ENCODE results near the gene SDK1.

SDK1 gene

GRCh38 chr7:3300651-3301448 is at the start of gene SDK1:
TSS of gene SDK1 (plus strand) at chr7:3301252. CDS start at chr7:3301587, 335 bp downstream.
- DNase-seq (ENCODE audit: low read depth in 2 of 2): peak; percentile 79 to 83

GRCh38 chr7:3254718-3255117 is 46.3 kb upstream of the SDK1 start:
- DNase-seq (ENCODE audit: low read depth in 2 of 2): no peak

- no peak for DNase-seq (ENCODE audit: low read depth in 2 of 2)
Measured at GRCh38 chr7:3259711-3260400, 41.2 kb upstream of the SDK1 start.

DNA sequence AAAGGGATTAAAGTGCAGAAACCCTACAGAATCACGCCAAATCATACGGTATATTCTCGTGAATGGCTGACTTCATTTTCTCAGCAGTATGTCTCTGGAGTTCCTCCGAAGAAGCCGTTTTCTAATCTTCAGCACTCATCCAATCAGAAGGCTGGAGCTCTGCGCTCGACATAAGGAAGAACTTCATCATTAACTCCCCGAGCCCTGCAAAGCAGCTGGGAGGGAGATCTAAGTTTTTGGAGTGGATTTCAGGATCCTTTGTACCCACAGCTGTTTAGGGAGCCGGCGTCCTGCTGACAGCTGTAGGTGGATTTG is 40.7 kb upstream of the SDK1 start:
- DNase-seq (ENCODE audit: low read depth in 2 of 2): no peak

GRCh38 chr7:3264693-3265339 is 36.2 kb upstream of the SDK1 start:
- no peak for DNase-seq (ENCODE audit: low read depth in 2 of 2)

GRCh38 chr7:3265388-3265787 is 35.7 kb upstream of the SDK1 start:
- DNase-seq (ENCODE audit: low read depth in 2 of 2): no peak

- DNase-seq (ENCODE audit: low read depth in 2 of 2): no peak
Measured at GRCh38 chr7:3266240-3266639, 34.8 kb upstream of the SDK1 start.

DNA sequence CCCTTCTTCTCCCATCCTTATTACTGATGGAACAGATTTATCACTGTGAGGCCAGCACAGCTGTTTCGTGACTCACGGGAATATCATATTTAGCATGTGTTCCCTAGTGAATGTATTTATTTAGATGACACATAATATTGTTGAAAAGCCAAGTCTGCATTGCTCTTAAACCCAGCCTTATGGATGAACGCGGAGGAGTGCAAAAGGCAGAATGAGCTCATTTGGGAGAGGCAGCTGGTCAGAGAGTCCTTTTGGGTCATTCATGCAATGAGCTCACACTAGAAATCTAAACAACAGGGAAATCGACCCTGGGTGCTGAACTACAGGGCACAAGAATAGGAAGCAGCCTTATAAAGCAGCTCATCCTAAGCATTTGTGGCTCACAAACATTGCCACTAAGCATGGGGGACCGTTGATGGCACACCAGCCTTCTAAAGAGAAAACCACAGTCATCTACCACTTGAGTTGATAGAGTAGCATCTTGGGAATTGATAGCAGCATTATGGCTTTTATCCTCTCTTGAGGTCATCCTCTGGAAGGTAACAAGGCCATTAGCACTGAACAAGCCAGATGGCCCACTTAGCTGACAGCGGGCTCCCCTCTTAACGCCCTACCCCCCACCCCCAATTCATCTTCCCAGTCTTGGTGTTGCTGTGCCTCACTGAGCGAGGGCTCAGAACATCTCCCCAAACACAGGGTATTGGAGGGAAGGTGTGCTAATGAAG is 32.9 kb upstream of the SDK1 start:
- DNase-seq (ENCODE audit: low read depth in 2 of 2): no peak

DNA sequence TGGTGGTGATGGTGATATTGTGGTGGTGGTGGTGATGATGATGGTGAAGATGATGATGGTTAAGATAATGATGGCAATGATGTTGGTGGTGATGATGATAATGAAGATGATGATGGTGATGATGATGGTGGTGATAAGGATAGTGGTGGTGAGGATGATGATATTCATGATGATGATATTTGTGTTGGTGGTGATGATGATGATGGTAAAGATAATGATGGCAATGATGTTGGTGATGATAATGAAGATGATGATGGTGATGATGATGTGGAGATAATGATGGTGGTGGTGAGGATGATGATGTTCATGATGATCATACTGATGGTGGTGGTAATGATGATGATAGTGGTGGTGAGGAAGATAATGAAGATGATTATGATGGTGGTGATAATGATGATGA is 30.7 kb upstream of the SDK1 start:
- DNase-seq (ENCODE audit: low read depth in 2 of 2): no peak

GRCh38 chr7:3271298-3271697 is 29.8 kb upstream of the SDK1 start:
- no peak for DNase-seq (ENCODE audit: low read depth in 2 of 2)

DNA sequence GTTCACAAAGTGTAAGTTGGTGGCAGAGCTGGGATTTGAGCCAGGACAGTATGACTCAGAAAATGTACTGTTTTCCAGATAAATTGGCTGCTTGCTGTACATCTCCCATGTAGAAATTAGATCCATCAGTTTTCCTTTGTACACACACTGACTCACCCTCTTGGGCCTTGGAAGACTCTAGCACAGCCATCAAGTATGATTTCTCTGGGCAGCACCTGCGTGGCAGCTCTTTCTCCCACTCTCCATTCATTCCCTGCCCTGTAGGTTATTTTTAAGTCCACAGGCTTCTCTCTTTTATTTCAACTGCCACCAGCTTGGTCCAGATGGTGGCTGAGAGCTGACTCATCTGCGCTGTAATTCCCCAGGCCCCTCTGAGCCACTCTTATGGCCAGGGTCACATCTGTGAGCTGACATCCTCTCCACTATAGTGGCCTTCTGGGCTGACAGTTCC is 28.3 kb upstream of the SDK1 start:
- DNase-seq (ENCODE audit: low read depth in 2 of 2): no peak

DNA sequence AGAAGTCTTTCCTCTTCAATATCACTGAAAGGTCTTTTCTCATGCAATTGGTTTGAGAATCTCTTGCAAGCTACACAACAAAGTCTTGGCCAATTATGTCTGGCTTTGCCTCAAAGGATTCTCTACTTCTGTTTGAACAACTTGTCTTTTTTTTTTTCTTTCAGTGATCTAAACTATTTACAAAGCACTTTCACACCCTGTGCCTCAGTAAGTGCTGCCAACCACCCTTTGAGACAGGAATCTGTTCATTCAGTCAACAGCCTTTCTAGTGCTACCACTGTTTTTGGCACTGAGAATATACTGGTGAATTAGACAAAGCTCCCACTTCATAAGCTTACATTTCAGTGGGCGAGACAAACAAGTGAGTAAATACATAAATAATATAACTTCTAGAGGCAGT is 26.9 kb upstream of the SDK1 start:
- no peak for DNase-seq (ENCODE audit: low read depth in 2 of 2)

- DNase-seq (ENCODE audit: low read depth in 2 of 2): no peak
Measured at GRCh38 chr7:3277604-3278572, 23.2 kb upstream of the SDK1 start.

- no peak for DNase-seq (ENCODE audit: low read depth in 2 of 2)
Measured at GRCh38 chr7:3279147-3279818, 21.8 kb upstream of the SDK1 start.

- DNase-seq (ENCODE audit: low read depth in 2 of 2): no peak
Measured at GRCh38 chr7:3280445-3280844, 20.6 kb upstream of the SDK1 start.

DNA sequence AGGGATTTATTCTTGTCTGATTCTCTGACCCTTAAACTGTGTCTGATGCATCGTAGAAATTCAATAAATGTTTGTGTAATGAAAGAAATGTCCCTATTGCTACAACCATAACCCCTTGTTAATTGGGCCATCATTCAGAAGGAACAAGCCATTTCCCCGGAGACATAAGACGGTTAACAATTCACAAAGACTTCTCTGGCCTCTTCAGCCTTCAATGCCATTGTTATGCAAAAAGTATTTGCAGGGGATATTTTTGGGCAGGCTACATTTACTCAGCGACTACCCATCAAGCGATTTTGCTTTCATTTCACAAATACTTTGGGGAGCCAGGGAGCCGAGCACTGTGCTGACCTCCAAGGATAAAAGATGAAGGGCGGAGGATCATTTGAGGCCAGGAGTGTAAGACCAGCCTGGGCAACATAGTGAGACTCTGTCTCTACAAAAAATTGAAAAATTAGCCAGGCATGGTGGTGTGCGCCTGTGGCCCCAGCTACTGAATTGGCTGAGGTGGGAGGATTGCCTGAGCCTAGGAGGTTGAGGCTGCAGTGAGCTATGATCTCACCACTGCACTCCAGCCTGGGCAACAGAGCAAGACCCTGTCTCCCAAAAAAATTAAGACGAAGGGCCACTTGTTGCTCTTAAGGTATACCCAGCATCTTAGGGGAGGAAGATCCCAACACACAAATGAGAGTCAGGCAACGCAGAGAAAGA is 20.0 kb upstream of the SDK1 start:
- DNase-seq (ENCODE audit: low read depth in 2 of 2): no peak

DNA sequence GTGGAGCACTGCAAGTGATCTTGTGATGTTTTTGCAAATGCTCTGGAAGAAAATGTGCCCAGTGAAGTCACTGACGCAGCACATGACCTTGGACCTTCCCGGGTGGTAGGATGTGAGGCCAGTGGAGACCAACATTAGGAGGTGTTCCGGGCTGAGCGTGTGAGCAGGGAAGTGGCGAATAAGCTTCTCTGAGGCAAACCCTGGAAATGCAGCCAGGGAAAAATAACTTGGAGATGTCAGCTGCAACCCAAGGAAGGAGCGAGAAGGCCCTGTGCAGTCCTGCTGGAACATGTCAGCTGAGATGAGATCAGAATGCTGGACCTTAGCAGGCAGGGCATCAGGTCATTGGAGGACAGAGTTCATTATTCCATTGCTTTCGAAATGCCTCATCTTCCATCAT is 18.6 kb upstream of the SDK1 start:
- DNase-seq (ENCODE audit: low read depth in 2 of 2): no peak

- DNase-seq (ENCODE audit: low read depth in 2 of 2): no peak
Measured at GRCh38 chr7:3283130-3283704, 17.8 kb upstream of the SDK1 start.

DNA sequence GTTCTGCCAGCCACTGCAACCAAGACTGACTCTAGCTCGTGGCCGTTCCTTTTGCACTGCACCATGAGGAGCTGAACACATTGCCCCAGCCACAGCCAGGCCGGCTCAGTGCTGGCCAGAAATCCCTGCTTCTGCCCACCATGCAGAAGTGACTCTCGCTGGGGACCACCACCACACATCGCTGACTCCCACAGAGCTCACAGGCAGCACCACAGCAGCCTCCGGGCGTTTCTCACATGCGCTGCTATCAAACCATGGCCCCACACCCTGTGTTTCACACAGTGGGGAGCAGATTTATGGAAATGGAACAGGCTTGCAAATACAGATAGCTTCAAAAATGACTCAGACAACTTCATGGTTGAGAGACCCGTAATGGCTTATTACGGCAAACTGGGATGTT is 15.4 kb upstream of the SDK1 start:
- no peak for DNase-seq (ENCODE audit: low read depth in 2 of 2)

DNA sequence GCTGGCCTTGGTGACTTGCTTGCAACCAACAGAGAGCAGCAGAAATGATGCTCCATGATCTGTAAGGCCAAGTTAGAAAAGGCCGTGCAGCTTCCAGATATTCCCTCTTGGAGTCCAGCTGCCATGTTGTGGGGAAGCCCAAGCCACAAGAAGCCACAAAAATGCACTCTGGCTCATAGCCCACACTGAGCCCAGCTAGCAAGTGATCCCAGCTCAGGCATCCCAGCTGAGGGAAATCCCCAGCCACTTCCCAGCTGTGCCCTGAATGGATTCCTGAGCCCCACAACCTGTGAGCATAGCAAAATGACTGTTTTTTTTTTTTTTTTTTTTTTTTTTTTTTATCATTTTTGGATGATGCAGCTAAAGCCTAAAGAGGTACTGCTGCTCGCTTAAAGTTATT is 11.1 kb upstream of the SDK1 start:
- DNase-seq (ENCODE audit: low read depth in 2 of 2): no peak
